HG03159 (cell line): Measurements from ENCODE around the gene COL15A1.
"Not testable (repeated sequence)": the region's sequence is repeated elsewhere in the genome, so short reads cannot be mapped to it uniquely, and the experiment has no call there.

Experiments
- ATAC-seq: cut with Tn5 transposase; IDR thresholded peaks from one replicate; pipeline ENCODE4 v1.9.1; 2021; ENCODE audit warnings: mild to moderate bottlenecking, moderate library complexity; ENCODE audit not compliant: unreplicated experiment

COL15A1 gene

DNA sequence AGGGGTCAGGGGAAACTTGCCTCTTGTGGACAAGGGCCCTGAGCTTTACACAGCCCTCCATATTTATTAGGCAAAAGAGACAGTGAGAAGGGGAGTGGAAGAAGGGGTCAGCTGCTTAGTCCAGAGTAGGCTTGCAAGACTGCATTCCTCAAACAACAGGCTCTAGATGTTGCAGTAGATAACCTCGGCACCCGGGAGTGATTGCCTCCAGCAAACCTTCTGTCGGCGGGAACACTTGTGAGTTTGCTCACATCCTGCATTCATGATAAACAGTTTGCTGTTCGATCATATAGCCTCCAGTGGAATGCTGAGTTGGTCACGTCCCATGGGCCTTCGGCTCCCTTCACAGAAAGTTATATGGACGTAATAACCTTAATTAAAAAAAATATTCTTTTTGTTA, 66.7 kb downstream of the COL15A1 start:
- ATAC-seq = not testable (repeated sequence)

DNA sequence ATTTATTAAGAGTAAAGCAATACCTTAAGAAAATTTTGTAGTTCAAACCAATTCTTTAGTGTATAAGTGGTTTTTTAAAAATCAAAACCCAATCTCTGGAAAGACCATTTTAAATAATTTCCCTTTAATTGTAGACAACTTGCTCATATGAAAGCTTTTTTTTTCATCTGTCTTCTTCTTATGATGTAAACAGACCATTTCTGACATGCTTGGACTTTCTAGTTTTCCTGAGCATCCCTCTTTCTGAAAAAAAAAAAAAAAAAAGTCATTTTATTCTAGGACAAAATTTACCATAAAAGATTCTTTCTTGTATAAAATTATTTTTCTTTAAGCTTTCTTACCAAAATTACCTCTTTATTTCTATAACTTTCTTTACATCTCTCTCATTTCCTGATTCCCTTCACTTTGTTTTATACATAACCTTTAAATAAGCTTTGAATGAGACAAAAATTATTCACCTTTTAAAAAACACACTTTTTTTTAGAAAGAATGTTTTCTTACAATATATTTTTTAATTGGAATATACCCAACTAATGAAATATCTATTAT, 67.5 kb downstream of the COL15A1 start:
- ATAC-seq = no peak

DNA sequence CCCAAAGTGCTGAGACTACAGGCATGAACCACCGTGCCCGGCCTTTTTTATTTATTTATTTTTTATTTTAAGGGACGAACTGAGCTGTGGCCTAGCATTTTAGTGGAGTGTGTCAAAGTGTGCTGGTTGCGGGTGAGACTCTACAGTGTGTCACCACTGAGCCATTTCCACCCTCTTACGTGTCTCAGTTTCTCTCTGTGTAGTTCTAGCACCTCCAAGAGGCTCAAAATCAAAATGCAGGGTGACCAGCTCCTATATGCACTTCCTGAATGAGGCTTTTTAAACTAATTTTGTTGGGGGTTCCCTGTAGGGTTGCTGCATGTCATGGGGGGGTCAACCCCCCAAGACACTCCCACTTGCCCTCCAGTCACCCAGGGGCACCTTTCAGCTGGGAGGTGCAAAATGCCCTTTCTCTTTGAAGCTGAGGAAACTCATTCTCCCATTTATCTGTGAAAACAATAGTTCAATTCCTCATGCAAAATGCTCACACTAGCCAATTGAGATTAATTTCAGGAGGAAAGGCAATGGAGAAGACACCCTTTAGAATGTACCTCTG, 69.3 kb downstream of the COL15A1 start:
- ATAC-seq = no peak

DNA sequence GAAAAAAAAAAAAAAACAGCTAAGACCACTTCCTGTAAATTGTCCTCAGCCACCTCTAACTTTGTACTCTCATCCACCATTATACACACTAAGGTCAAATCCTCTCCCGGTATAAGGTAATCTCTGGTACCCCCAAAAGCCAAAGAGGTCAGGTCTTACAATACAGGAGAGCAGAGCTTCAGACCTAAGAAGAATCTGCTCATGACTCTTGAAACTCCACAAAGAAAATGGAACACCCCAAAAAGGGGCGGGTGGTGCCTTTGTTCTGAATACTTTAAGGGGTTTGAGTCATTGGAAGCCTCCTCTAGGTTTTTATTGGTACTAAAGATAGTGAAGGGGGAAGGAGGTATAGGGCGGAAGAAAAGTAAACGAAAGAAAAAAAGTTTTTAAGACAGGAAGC, 69.8 kb downstream of the COL15A1 start:
- ATAC-seq = no peak

DNA sequence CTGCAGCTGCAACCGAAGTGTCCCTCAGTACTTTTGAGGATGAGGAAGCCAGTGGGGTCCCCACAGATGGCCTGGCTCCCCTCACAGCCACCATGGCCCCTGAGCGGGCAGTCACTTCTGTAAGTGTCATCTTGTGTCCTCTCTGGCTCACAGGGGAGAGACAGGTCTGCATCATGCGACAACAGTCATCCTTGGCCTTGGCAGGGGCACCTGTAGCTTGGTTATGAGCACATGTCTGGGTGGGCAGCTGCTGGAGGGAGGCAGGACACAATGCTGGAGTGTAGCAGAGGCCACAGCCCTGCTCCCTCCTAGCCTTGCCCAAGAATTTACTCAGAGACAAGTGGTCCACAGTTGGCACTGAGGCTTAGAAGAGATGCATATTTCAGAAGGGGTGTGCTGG, 71.7 kb downstream of the COL15A1 start:
- ATAC-seq = no peak

DNA sequence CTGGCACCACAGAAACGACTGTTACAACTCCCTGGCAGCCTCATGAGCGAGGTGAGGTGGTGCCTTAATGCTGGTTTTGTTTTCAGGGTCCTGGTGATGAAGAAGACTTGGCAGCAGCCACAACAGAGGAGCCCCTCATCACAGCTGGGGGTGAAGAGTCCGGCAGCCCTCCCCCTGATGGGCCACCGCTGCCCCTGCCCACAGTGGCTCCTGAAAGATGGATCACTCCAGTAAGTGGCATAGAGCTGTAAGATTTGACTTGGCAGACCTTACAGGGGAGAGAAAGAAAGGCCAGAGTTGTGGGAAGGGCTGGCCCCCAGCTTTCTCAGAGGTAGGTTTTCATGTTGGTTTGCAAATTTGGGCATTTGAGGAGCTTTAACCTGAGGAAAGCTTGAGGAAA, 72.2 kb downstream of the COL15A1 start:
- ATAC-seq = no peak

DNA sequence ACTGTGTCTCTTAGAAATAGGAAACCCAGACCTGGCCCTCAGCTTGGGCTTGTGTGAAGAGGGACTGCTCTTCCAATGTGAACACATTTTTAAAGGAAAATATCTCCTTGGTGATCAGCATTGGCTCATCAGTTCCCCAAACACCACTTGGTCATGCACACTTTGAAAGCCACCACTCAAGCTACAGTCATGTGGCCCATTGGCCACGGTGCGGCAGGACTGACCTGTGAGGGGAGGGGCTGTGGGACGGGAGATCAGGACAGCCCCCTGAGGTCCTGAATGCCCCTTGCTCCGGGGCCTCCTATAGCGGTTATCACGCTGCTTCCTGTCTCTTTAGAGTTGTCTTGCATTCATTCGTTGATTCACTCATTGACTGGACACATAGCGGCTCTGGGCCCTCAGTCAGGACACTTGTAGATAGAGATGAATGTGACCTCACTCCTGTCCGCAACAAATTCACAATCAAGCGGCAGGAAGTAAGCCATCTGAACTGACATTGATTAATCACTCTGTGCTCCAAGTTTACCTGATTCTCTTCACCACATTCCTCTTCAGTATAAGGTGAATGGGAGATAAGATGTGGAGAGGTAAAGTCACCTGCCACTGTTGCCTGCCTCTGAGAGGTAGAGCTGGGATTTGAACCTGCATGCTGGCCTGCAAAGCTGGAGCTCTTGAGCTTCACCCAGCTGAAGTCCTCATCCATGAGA, 73.1 kb downstream of the COL15A1 start:
- ATAC-seq = no peak

DNA sequence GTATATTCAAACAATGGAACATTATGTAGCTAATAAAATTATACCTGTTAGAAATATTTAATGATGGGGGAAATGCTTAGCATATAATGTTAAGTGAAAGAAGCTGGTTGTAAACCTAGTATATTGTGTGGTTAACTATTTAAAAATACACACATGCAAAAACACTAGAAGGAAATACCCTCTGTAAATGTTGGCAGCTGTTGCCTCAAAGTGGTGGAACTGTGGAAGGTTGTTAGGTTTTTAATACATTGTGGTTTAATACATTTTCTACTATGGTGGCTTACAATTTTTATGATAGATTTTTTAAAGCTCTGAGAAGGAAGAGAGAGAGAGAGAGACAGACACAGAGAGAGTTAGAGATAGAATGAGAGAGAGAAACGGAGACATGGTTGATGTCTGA, 74.9 kb downstream of the COL15A1 start:
- no peak for ATAC-seq

DNA sequence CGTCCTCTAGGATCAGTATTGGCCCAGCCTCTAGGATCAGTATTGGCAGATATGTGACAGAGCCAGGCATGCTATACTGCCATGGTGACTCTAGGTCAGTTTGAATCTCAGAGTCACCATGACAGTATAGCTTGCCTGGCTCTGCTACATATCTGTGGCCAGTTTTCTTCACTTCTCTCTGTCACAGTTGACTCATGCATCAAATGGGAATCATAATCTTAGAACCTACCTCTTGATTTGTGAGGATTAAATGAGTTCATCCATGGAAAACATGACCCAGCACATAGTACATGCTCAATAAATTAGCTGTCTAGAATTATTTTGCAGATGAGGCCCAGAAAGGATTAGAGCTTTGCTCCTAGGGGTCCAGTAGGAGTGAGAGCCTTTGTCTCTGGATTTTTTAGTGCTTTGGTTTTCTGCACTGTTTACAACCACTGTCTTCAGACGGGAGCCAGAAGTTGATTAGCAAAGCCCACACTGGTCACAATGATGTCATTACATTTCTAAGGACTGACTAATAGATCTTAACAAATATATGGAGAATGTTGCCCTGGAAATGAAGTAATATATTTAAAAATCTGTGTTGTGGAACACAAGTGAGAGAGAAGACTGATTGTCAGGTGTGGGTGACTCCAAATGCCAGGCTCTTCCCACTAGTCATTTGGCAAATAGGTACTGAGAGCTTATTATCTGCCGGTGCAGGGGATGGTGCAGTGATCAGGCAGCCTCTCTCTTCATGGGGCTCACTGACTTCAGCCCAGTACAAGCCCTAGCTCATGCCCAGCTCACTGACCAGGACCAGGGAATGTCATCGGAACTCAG, 76.0 kb downstream of the COL15A1 start:
- ATAC-seq = no peak

DNA sequence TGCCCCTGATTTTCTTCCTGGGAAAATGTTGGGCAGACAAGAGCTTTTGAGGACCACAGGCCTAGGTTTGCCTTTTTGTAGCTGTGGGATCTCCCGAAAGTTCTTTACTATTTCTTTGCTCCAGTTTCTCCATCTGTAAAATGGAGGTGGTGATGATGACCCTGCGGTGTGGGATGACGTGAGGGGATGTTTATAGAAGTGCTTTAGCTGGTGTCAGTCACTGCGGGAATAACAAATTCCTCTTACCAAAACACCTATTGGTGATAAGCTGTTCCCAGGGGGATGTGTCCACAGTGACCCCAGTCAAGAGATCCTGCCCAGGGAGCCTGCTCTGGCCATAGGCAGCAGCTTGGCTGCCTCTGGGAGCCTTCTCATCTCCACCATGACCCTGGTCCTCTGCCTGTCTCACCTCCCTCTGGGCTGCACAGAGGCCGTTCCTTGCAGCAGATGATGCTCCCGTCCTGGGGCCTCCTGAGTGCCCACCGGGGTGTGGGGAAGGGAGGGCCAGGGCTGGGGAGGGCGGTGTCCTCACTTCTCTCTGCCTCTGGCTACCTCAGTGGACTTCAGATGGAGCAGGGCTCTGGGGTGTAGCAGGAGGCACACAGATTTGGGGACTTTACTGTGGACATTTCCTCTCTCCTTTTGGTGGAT, 77.2 kb downstream of the COL15A1 start:
- ATAC-seq = no peak

DNA sequence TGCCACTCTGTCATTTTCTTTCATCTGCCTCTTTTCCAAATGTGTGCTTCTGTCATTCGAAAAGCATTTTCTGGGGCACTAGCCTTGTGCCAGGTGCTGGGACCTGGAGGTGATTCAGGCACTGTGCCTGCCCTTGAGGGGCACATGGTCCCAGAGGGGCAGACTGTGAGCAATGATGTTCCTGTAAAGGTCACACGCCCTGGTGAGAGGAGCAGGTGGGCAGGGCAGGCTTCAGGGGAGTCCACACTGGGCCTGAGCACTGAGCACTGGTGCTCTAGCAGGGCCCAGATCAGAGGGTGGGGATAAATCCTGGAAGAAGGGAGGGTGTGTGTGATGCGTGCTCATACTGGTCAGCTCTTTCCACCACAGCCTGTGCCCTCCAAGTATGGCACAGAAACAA, 77.8 kb downstream of the COL15A1 start:
- ATAC-seq = no peak

DNA sequence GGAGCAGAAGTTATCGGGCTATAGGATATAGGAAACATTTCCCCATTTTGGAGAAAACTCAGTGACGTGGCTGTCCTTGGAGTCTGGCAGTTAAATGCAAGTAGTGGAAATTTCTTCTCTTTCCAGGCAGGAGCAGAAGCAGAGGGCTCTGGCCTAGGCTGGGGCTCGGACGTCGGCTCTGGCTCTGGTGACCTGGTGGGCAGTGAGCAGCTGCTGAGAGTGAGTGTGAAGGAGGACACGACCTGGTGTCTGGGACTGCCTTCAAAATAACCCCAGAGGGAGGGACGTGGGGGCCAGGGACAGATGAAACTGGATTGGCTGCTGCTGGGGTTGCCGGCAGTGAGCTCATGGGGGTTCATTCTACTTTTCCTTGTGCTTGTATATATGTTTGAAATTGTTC, 79.5 kb downstream of the COL15A1 start:
- ATAC-seq = no peak

DNA sequence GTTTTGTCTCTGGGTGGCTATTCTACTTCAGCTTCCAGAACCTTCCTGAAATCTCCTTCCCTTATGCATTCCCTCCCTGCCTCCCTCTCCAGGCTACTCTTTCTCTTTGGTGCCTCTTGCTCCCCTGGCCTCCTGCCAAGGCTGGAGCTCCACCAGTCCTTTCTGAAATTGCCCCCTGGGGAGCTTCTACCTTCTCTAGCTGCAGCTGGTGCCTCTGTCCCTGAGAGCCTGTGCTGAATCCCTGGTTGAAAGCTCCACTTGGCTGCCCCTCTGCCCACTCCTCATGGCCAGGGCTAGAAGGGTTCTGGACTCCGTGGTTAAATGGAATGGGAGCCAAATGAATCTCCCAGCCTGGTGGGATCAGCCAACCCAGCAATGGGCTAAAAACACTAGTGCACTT, 80.1 kb downstream of the COL15A1 start:
- no peak for ATAC-seq

DNA sequence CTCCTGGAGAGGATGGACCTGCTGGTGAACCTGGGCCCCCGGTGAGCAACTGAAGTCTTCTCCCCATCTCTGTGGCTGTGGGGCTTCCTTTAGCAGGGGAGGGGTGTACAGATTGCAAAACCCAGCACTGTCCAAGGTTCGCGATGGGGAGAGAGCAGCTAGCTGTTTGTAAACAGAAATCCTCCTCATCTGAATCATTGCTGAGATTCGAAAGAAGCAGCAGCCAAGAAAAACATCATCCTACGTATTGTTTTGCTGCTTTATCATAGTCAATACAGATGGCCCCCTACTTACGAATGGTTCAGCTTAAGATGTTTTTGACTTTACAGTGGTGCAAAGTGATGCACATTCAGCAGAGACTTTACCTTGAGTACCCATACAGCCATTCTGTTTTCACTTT, 81.3 kb downstream of the COL15A1 start:
- no peak for ATAC-seq

DNA sequence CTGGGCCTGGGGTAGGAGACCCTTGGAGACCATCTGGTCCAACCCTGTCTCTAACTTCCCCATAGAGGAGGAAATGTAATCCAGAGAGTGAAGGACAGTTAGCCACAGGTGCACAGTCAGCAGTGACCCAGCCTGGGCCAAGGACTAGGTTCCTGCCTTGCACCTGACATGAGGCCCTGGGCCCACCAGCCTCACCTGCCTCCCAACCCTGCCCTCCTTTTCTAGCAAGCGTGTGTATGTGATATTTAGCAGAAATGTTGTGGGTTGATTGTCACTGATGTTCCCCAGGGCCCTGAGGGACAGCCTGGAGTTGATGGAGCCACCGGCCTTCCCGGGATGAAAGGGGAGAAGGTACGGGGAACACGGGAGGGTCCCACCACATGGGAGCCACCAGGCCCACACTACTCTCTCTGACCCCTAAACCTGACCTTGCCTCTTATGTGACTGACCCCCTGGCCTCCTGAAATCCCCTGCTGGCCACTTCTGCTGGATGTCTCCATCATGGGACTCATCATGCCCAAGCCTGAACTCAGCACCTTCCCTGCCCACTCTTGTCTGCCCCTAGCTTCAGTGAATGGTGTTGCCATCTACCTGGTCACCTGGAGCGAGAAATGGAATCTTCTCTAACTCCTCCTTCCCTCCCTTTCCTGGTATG, 82.0 kb downstream of the COL15A1 start:
- no peak for ATAC-seq

DNA sequence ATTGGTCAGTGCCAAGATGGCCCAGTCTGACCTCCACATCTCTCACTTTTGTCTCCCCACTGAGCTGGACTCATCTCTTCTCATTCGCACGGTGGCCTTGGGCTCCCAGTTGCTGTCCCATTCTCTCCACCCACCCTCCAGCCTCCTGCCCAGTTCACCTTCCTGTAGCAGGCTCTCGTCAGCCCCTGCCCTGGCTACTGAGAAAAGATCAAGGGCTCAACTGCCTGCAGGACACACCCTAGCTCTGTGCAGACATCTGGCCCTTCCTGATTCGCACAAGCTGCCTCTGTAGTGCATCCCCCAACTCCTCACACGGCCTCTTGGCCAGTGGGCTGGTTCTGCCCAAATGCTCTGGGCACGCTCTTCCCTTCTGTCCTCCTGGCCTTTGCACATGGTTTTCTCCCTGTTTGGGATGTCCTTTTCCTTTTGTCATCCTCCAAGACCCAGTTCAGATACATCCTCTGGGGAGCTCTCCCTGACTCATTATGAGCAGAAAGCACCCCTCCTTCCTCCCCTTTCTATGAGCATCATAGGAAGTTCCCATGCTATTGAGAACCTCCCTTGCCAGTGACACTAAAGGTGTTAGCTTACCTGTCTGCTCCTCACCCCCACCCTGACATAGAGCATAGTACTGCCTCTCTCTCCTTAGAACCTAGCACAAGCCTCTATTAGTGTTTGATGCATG, 82.7 kb downstream of the COL15A1 start:
- no peak for ATAC-seq

DNA sequence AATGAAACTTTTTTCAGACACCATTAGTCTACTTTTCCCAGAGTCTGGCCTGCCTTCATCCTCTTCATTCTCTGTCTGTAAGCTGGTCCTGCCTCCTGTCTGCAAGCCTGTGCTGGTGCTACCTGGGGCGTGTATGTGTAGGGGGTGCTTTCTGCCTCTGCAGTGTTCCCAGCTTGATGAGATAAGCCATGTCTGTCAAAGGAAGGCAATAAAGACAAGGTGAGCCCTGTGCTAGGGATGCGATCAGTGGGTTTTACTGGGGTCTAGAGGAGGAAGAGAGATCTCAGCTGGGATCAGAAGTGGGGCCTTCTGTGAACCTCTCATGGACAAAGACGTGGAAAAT, 83.2 kb downstream of the COL15A1 start:
- ATAC-seq = no peak

DNA sequence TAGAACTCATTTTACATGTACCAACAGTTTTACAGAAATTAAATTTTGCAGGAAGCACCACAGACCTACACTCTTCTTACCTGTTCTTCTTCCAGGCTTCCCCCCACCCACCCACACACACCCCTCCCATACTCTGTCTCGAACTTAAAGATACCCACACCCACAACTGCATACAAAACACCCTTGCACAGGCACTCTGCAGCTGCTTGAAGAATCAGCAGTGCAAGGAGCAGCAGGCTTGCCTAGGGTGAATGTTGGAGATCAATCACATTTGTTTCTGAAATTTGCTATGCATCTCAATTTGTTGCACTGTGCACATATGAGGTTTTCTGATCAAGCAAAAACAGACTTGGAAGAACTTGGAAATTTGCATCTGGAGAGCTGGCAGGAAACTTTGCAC, 83.7 kb downstream of the COL15A1 start:
- no peak for ATAC-seq

DNA sequence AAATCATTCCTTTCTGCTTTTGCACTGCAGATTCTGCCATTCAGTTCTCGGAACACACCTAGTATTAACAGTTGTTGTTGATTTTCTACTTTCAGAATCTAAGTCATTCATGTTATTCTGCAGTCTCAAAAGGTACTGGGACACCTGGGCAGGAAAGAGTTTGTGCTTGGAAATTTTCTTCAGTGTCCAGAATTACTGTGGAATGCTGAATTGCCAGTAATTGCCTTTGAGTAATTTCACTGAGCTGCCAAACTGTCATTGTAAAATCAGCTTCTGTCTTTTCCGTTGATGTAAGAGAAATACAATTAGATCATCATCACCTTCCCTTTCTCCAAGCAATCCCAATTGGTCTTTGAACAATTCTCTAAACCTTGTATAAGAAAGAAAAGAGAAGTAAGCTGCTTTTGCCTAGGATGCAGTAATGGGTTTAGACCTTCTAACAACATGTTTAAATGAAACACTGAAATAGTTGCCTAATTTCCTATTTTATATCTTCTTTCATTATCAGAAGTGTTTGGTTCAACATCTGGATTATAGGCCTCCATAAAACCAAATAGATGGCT, 85.5 kb downstream of the COL15A1 start:
- ATAC-seq = no peak

DNA sequence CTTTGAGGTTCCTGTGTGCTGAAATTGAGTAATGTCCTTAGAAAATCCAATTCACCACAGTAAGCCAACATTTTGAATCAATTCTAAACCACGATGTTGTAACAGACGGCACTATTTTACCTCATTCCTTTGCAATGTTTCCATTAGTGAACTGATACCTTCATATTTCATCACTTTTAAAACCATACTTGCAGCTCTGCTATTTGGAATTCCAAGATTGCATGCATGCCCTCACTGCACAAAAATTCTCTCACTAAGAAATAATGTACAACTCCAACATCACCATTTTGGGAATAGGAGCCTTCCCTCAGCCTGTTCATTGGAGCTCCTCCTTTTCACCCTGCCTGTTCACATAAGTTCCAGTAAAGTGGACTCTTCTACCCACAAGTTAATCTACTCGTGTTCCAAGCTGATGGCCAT, 86.4 kb downstream of the COL15A1 start:
- no peak for ATAC-seq
